ENCODE results near the gene DYSF. TPM values are rescaled to one million over a fixed set of nuclear protein-coding genes. Genes with fewer than 3 reads are reported as not detected.

Gene DYSF
- total RNA-seq, 1 experiment from 2014 or later: 0.89 TPM

DNA sequence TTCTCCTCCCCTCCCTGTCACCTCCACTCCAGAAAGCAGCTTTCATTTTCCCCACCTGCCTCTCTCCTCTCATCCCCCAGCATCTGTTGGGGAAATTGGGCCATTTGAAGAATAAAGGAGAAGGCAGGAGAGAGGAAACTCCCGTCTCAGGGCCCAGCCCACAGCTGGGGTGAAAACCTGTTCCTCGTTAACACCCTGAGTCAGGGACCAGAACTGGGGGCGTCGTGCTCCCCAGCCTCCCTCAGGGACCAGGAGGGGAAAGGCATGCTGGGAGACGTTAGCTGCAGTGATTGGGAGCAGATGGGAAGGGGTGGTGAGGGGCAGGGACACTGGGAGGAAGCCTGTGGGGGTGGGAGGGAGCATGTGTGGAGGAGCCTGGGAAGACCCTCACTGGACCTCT is 251.3 kb downstream of the DYSF start:
- Histone ChIP-seq H3K9me2 (ENCODE audit: insufficient read depth) (no peaks in the 10 kb centered on the region), H3K27me3 (ENCODE audit: insufficient read depth, low read length) (no peaks in the 10 kb centered on the region), H3K4me3 (replicated peaks in 1 of 2; ENCODE audit: low read depth in 1 of 2, low read length in 2 of 2) (no peak overlapping the region), H3K36me3 (ENCODE audit: control insufficient read depth in 1 of 2, insufficient read depth in 2 of 2, low read length in 2 of 2) (no peaks in the 10 kb centered on the region), H3K27ac (ENCODE audit: low read depth, low read length) (no peak overlapping the region), H3K4me2 (ENCODE audit: low read length) (no peak overlapping the region), H3K9ac (ENCODE audit: low read length) (no peak overlapping the region), H4K20me1 (ENCODE audit: insufficient read depth) (no peaks in the 10 kb centered on the region), H3K4me1 (ENCODE audit: control insufficient read depth in 1 of 2, insufficient read depth in 2 of 2, low read length in 2 of 2) (no peaks in the 10 kb centered on the region), H2AFZ (ENCODE audit: low read depth, low read length, poor library complexity, severe bottlenecking) (no peak overlapping the region), H3K79me2 (ENCODE audit: insufficient read depth, low read length) (no peaks in the 10 kb centered on the region), H3K9me3 (ENCODE audit: control insufficient read depth in 1 of 2, insufficient read depth in 1 of 2, low read depth in 1 of 2, low read length in 2 of 2) (no peaks in the 10 kb centered on the region)
- no TSS peak for BruUV-seq (replicated peaks)
- ChIA-PET CTCF (no interaction called here), POLR2A (no interaction called here), RAD21 (ENCODE audit: low non-redundant PET in 1 of 2, low total read pairs in 2 of 2, uncharacterized antibody in 2 of 2, unreplicated experiment in 2 of 2) (no interaction called here)
- DNase-seq (ENCODE audit: low read depth, low spot score): no peak
- intact Hi-C loops (cut with micrococcal nuclease): no loop called here
- TF ChIP-seq CBX3 (IDR thresholded peaks at IDR 0.05; ENCODE audit: low read depth) (no peak), ZNF274 (IDR thresholded peaks at IDR 0.05; ENCODE audit: low read depth, low read length) (no peak)
- TF ChIP-seq, protein P1, sequence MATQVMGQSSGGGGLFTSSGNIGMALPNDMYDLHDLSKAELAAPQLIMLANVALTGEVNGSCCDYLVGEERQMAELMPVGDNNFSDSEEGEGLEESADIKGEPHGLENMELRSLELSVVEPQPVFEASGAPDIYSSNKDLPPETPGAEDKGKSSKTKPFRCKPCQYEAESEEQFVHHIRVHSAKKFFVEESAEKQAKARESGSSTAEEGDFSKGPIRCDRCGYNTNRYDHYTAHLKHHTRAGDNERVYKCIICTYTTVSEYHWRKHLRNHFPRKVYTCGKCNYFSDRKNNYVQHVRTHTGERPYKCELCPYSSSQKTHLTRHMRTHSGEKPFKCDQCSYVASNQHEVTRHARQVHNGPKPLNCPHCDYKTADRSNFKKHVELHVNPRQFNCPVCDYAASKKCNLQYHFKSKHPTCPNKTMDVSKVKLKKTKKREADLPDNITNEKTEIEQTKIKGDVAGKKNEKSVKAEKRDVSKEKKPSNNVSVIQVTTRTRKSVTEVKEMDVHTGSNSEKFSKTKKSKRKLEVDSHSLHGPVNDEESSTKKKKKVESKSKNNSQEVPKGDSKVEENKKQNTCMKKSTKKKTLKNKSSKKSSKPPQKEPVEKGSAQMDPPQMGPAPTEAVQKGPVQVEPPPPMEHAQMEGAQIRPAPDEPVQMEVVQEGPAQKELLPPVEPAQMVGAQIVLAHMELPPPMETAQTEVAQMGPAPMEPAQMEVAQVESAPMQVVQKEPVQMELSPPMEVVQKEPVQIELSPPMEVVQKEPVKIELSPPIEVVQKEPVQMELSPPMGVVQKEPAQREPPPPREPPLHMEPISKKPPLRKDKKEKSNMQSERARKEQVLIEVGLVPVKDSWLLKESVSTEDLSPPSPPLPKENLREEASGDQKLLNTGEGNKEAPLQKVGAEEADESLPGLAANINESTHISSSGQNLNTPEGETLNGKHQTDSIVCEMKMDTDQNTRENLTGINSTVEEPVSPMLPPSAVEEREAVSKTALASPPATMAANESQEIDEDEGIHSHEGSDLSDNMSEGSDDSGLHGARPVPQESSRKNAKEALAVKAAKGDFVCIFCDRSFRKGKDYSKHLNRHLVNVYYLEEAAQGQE (IDR thresholded peaks at IDR 0.05; ENCODE audit: low read depth): no peak
- no peak for ATAC-seq

DNA sequence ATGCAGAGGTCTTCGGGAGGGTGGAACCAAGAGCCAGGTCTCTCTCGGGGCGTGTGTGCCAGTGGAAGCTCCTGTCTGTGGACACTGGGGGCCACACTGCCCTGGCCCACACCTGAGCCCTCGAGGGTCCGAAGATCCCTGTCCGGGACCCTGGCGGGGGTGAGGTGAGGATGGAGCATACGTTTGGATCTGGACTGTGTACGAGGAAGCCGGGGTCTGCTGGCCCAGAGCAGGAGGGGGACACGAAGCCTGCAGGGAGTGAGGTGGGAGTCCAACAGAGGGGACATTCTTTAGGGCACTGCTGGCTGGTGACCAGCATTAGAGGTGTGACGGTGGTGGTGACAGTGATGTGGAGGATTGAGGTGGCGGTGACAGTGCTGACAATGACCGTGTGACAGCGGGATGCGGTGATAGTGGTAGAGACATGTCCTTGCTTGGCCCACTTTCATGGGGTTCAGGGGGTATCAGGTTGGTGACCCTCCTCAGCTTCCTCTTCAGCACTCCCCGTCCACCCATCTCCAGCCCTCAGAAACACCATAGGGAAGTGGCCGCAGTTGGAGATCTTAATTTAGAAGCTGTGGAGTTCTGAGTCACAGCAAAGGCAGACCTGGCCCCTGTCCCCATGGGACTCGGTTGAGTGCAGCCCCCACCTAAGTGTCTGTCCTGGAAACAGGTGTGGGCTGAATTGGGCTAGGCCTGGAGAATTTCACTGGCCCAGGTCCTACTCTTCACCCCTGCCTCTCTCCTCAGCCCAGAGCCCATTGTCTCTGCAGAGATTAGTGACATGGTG is 252.0 kb downstream of the DYSF start:
- no peak for ATAC-seq
- ChIA-PET CTCF (no interaction called here), RAD21 (ENCODE audit: low non-redundant PET in 1 of 2, low total read pairs in 2 of 2, uncharacterized antibody in 2 of 2, unreplicated experiment in 2 of 2) (no interaction called here), POLR2A (no interaction called here)
- no peaks in the 10 kb centered on the region for H3K9me2 ChIP-seq (ENCODE audit: insufficient read depth)
- H3K79me2 ChIP-seq (ENCODE audit: insufficient read depth, low read length): no peaks in the 10 kb centered on the region
- no peak overlapping the region for H3K4me3 ChIP-seq (replicated peaks in 1 of 2; ENCODE audit: low read depth in 1 of 2, low read length in 2 of 2)
- H3K9me3 ChIP-seq (ENCODE audit: control insufficient read depth in 1 of 2, insufficient read depth in 1 of 2, low read depth in 1 of 2, low read length in 2 of 2): no peaks in the 10 kb centered on the region
- no peak overlapping the region for H3K9ac ChIP-seq (ENCODE audit: low read length)
- H3K27me3 ChIP-seq (ENCODE audit: insufficient read depth, low read length): no peaks in the 10 kb centered on the region
- BruUV-seq (replicated peaks): no TSS peak
- no peaks in the 10 kb centered on the region for H3K36me3 ChIP-seq (ENCODE audit: control insufficient read depth in 1 of 2, insufficient read depth in 2 of 2, low read length in 2 of 2)
- intact Hi-C loops (cut with micrococcal nuclease): no loop called here
- H2AFZ ChIP-seq (ENCODE audit: low read depth, low read length, poor library complexity, severe bottlenecking): no peak overlapping the region
- H4K20me1 ChIP-seq (ENCODE audit: insufficient read depth): no peaks in the 10 kb centered on the region
- DNase-seq (ENCODE audit: low read depth, low spot score): no peak
- no peak overlapping the region for H3K4me2 ChIP-seq (ENCODE audit: low read length)
- no peak overlapping the region for H3K27ac ChIP-seq (ENCODE audit: low read depth, low read length)
- H3K4me1 ChIP-seq (ENCODE audit: control insufficient read depth in 1 of 2, insufficient read depth in 2 of 2, low read length in 2 of 2): no peaks in the 10 kb centered on the region
- no peak for TF ChIP-seq TCF7L2 (IDR thresholded peaks at IDR 0.05; ENCODE audit: borderline replicate concordance, extremely low read depth, insufficient read depth, insufficient read length)
